Activated CD4-positive, alpha-beta T cell treated with anti-CD3 and anti-CD28 coated beads for 4 hours (primary cell): ENCODE data around the gene SLC30A5.

Experiments
- DNase-seq, 2 donors: peaks; one replicate each; pipeline ENCODE4 v3.0.0-alpha.2; 2020

The SLC30A5 gene

DNA sequence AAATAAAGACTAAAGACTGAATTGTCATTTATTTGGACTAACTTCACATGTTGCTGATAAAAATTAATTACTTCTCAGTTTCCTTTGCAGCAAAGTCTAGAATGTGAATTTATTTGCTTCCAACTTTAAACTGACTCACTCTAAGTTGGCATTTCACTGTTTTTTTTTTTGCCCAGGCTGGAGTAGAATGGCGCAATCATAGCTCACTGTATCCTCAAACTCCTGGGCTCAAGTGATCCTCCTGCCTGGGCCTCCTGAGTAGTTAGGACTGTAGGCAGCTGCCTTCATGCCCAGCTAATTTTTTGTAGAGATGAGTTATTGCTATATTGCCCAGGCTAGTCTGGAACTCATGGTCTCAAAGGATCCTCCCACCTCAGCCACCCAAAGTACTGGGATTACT is 76.7 kb downstream of the SLC30A5 start:
- DNase-seq: no peak

DNA sequence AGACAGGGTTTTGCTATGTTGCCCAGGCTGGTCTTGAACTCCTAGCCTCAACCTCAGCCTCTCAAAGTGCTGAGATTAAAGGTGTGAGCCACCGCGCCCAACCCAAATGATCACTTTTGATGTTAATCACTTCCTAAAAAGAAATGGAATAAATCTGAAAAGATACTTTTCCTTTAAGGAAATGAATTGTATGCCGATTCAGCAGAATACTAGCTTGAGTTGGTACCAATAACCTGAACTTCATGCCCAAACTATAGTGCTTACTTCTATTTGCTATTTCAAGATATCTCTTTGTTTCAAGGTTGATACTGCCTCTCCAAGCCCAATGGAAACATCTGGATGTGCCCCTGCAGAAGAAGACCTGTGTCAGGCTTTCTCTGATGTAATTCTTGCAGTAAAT is 77.2 kb downstream of the SLC30A5 start:
- DNase-seq: no peak
